HG03139 (cell line): Measurements from ENCODE around the gene SORCS2.

Source experiments
- ATAC-seq: cut with Tn5 transposase; IDR thresholded peaks from one replicate; pipeline ENCODE4 v1.9.1; 2021; ENCODE audit not compliant: unreplicated experiment

SORCS2 gene

GRCh38 chr4:7516096-7516772 lies 323.9 kb downstream of the SORCS2 start:
- no peak for ATAC-seq

- no peak for ATAC-seq
These were observed 324.4 kb downstream of the SORCS2 start for GRCh38 chr4:7516773-7517144.

- no peak for ATAC-seq
These were observed 326.7 kb downstream of the SORCS2 start for GRCh38 chr4:7518871-7519637.

DNA sequence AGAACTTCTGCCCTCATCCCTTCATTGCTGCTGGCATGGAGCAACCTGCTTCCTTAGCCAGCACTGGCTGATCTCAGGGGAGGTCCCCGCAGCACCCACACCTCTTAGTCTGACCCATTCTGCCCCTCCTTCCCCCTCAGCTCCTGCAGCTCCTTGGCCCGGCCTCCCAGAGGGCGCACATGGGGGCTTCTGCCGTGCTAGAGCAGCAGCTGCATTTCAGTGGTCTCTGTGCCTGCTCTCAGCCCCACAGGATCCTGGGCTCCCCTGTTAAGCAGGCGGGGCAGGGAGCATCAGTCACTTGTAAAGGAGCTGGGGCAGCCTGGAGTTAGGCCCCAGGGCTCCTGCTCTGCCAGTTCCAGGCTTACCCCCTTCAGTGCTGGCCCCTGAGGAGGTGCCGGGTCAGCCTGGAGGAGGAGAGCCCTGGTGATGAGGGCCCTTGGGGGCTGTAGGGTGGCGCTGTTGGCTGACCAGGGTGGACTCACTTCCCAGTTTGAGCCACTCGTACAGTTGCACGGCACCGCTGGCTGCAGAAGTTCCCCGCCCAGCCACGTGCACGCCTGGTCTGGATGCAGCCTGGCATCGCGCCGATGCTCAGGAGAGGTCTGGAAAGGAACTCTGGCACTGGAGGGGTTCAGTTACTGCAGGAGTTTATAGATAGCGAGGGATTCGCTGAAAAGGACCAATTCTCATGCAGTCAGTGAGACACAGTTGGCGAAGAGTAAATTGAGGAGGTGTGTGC lies 327.5 kb downstream of the SORCS2 start:
- ATAC-seq = no peak

GRCh38 chr4:7521666-7522065 lies 329.3 kb downstream of the SORCS2 start:
- ATAC-seq = no peak

DNA sequence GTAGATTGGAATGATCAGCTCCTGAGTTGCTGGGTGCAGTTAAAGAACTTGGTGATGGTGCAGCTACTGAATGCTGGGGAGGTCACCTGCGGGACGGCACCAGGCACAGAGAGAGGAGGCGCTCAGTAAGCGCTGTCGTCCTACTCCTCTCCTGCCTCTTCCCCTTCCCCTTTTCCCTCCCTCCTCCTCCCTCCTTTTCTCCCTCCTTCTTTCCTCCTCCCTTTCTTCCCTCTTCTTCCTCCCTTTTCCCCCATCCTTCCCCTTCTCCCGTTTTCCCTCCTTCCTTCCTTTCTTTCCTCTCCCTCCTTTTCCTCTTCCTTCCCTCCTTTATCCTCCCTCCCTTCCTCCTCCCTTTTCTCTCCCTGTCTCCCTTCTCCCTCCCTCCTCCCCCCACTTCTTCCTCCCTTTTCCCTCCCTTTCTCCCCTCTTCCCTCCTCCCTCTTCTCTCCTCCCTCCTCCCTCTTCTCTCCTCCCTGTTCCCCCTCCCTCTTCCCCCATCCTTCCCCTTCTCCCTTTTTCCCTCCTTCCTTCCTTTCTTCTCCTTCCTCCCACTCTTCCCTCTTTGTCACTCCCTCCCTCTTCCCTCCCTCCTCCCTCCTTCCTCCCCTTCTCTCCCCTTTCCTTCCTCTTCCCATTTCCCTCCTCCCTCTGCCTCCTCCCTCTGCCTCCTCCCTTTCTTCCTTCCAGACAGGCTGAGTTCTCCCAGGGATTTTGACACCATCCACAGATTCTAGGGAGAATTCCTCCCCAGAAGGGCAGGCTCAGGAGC lies 330.3 kb downstream of the SORCS2 start:
- ATAC-seq = no peak

DNA sequence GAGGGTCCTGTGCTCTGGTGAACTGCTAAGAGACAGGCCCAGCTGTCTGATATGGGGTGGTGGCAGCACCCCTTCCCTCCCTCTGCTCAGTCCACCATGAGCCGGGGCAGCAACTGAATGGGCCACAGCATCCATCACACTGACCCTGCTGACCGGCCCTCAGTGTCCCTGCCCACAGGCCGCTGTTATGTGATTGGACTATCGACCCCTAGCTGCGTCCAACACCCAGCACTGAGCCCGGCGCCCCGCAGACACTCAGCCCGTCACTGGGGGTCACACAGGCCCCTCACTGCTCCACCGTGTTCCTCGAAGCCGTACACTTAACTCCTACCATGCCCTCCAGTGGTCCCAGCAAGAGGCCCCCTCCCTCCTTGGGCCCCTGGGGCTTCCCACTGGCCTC lies 331.2 kb downstream of the SORCS2 start:
- ATAC-seq = no peak

GRCh38 chr4:7524064-7524682 lies 331.8 kb downstream of the SORCS2 start:
- no peak for ATAC-seq

- no peak for ATAC-seq
These were observed 332.5 kb downstream of the SORCS2 start for GRCh38 chr4:7524843-7525242.

- ATAC-seq = no peak
These were observed 334.2 kb downstream of the SORCS2 start for GRCh38 chr4:7526491-7526890.

GRCh38 chr4:7526929-7527535 lies 334.7 kb downstream of the SORCS2 start:
- ATAC-seq = no peak

GRCh38 chr4:7529368-7530080 lies 337.2 kb downstream of the SORCS2 start:
- ATAC-seq = no peak

GRCh38 chr4:7530082-7530481 lies 337.7 kb downstream of the SORCS2 start:
- no peak for ATAC-seq

DNA sequence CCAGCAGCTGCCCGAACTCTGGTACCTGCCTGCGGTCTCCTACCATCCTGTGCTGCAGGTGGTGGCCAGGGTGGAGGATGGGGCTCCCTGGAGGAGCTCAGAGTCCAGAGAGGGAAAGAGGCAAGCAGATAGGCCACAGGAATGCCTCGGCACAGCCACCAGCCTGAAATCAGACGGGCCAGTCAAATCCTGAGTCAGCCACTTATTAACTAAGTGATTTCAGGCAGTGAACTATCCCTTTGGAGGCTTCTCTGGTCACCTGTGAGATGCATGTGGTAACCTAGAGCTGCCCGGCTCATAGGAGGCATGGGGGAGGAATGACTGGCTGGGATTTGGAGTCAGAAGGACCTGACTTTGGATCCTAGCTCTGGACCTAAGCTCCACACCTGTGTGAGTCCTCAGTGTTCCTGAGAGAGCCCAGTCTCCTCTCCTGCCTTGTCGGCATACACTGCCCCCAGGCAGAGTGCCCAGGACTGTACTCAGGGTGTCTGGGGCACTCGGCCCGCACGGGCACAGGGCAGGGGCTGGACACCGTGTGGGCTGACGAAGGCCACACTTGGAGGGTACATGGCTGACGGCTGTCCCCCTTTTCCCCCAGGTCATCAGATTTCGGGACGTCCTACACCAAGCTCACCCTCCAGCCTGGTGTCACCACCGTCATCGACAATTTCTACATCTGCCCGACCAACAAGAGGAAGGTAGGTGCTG lies 338.7 kb downstream of the SORCS2 start:
- no peak for ATAC-seq

DNA sequence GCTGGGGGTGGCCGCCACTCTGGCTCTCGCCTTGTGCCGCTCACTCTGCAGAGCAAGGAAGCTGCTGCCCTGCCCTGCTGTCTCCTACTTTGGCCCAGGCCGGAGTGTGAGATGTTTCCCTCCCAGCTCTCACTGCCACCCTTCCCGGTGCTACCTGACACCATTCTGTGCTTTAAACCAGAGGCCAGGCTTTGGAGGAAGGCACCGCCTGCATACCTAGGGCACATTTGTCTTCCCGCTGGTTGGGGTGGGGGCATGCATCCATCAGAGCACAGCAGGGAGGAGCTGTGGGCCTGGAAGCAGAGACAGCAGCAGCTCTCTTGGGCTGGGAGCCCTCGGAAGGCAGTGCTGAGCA lies 339.3 kb downstream of the SORCS2 start:
- ATAC-seq = no peak

DNA sequence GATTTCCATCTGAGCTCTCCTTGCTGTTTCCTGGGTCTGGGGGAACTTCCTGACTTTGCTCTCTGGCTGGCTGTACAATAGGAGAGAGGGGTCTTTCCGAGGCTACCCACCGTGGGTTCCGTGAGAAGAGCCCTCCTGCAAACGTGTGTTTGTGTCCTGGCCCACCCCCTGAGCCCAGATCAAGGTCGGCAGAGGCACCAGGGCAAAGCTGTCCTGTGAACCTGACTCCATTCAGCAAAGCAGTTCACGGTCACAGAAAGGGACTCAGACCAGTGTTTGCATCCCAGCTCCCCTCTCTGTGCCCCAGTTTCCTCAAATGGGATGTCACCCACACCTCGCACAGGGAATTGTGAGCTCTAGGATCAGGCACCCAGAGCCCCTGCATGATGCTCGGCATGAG lies 339.7 kb downstream of the SORCS2 start:
- ATAC-seq = no peak

DNA sequence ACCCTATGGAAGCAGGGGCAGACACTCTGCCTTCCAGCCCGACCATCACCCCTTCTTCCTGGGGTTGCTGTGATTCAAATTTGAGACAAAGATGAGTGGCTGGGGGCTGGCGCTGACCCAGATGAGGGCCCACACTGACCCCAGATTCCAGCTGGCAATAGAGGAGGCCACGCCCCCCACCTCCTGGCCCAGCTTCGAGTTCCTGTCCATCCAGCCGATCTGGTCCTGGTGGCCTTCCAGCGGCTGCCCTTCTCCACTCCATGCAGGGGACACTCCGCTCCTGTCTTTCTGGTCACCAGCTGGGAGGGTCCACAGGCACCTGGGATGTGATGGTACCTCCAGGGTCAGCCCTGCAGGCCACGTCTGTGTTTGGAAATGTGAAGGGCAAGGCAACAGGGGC lies 340.9 kb downstream of the SORCS2 start:
- ATAC-seq = no peak

DNA sequence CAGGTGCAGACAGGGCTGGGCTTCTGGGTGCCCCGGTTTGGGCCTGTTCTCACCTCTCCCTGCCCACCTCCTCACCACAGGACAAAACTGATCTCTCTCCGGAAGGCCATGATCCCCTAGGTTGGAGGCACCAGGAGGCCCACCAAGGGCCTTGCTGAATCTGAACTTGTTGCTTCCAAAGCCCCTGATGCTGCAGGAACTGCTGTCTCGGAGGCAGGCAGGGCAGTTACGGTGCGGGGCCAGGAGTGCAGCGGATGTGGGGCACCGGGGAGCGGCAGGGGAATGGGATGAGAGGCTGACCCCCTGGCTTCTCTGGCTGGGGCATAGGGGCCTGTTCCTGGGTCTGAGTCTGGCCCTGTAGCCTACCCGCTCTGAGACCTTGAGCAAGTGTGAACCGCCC lies 342.8 kb downstream of the SORCS2 start:
- no peak for ATAC-seq

- no peak for ATAC-seq
These were observed 343.3 kb downstream of the SORCS2 start for GRCh38 chr4:7535619-7536018.
